GM21717 (cell line): ENCODE measurements around the gene TTC29.
A peak's percentile ranks its signal among the peaks of the same experiment; 100 is the strongest.

Source experiments
- ATAC-seq: cut with Tn5 transposase; IDR thresholded peaks from one replicate; pipeline ENCODE4 v1.9.1; 2021; ENCODE audit warnings: mild to moderate bottlenecking, moderate library complexity; ENCODE audit not compliant: unreplicated experiment

Gene TTC29, protein sequence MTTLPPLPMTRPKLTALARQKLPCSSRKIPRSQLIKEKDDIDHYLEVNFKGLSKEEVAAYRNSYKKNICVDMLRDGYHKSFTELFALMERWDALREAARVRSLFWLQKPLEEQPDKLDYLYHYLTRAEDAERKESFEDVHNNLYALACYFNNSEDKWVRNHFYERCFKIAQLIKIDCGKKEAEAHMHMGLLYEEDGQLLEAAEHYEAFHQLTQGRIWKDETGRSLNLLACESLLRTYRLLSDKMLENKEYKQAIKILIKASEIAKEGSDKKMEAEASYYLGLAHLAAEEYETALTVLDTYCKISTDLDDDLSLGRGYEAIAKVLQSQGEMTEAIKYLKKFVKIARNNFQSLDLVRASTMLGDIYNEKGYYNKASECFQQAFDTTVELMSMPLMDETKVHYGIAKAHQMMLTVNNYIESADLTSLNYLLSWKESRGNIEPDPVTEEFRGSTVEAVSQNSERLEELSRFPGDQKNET

DNA sequence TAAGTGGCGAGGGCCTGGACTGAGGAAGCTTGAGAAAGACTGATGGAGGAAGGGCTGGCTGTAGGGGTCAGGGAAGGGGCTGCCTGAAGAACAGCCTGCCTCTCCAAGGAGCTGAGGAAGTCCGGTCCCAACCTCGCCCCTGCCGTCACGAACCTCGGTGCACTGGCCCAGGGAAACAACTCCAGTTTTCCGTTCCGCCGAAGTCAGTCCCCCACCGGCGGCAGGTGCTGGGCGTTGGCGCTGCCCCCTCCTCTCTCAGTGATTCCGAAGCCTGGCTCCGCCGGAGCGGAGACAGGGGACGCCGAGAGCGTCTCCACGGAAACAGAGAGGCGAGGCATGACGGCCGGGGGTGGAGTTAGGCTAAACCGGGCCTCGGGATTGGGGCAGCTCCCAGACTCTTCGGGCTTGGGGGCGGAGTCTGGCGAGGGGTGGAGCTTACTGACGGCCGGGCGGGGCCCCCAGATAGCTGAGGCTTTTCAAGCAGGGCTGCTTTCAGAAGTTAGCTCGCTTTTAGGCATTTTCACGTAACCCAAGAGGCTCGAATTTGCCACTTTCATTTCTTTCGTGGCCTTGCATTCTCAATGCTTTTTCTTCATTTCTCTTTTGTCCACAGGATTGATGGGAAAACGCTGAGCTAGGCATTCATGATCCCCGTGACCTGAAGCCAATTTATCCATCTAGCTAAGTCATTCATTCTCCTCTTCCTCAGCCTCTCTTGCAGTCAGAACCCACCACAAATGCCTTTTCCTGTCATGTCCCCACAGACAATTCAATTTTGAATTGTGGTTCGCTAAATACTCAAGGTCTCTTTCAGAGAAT lies at the start of gene TTC29:
TSS of gene TTC29 (minus strand) at position 309 of the 819 bp plus-strand sequence. CDS start 5,969 bp downstream, outside the sequence.
- peak; percentile 100 for ATAC-seq

DNA sequence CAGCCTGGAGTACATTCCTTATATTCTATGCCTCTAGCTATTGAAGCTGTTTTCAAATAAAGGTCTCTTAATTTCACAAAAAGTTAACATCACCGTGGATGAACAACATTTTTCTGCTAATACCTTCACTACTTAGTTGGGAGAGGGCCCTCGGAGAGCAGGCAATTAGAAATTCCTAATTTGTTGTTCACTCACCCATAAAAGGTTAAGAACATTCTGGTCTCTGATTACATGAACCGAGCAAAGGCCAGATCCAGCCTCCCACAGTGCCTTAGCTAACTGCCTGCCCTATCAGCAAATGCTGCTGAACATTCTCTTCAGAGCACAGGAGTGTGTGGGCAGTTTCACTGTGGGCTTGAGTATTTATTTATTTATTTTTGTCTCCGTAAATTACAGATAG lies 36.0 kb upstream of the TTC29 start:
- no peak for ATAC-seq

- ATAC-seq: no peak
Measured at GRCh38 chr4:146978641-146979040, 33.0 kb upstream of the TTC29 start.

GRCh38 chr4:146976145-146976544 lies 30.5 kb upstream of the TTC29 start:
- no peak for ATAC-seq

DNA sequence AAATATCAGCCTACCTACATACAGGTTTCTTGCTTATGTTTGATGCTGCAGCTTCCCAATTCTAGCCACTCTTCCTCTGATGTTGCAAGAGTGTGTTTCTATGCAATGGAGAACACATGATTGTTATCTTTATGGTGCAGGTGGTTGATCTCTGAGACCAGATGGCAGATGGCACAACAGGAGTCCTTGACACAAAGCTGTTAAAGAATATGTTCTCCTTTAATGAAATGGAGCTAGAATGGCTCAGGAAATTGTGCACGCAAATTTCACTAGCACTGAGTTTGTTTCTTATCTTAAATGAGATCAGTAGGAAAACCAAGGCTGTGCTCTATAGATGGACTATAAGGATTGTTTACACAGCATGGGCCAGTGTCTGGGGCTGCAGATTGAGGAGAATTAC lies 29.9 kb upstream of the TTC29 start:
- no peak for ATAC-seq

GRCh38 chr4:146975036-146975435 lies 29.4 kb upstream of the TTC29 start:
- ATAC-seq: no peak

GRCh38 chr4:146972036-146972435 lies 26.4 kb upstream of the TTC29 start:
- no peak for ATAC-seq

- no peak for ATAC-seq
Measured at GRCh38 chr4:146969126-146969525, 23.5 kb upstream of the TTC29 start.

DNA sequence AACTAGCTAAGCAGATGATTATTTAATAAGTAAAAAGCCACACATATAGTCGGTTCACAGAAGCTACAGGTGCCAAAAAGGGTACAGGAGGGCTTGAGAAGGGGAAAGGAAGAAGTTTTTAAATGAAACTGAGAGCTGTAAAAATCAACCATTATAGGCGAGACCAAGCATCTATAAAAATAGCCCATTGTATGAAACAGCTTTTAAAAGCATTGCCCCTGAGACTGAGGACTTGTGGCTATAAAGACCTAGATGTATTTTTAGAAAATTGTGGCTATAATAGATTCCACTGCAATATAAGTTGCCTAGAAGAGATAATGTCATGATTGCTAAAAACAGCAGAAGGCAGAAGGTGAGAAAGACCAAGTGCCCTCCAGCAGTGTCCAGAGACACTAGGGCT lies 15.0 kb upstream of the TTC29 start:
- no peak for ATAC-seq

DNA sequence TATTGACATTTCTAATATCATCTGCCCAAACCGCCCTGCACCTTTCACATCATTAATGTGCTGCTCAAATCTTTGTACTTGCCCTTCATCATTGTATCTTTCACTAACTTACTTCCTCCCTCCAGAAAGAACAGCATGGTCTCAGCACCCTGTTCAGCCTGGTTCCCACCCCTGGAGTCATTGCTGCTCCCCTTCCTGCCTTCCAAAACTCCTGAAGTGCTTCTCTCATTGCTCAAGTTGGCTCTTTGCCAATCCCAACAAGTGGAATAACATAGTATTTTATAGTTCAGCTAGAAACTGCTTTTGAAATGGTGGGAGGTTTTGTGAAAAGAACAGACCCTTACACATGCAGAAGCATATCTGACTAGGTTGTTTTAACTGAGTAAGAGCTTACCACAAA lies 14.0 kb upstream of the TTC29 start:
- ATAC-seq: no peak

GRCh38 chr4:146957237-146957636 lies 11.6 kb upstream of the TTC29 start:
- no peak for ATAC-seq

DNA sequence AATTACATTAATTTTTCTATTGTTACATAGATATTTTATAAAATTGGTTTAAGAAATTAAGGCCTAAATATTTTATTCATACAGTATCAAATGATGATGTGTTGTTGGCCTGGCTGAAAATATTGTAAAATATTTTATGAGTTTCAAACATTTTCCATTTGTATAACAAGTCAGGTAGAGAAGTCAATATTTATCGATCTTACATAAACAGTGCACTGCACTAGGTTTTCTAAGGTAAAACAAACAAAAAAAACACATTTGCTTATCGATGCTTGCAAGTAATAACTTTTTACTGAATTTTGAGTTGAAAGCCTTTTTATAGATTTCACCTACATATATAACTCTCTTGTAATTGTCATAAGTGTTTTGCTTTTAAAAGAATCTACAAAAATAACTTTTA lies 7.2 kb upstream of the TTC29 start:
- ATAC-seq: no peak

DNA sequence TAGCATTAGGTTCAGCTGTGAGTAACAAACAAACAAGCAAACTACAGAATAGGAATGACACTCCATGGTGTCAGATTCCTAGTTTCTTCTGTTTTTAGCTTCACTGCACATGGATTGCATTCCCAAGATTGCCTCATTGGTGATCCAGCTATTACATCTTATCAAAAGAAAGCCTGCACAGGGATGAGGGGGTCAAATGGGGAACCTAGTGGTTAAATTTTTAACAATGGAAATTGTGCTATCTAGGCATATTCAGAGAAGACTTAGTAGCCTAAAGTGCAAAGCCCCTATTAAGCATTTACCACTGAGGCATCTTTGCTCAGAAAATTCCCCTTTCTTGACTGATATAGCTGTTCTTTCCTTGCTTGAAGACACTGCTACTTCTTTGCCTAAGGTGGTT lies 3.9 kb upstream of the TTC29 start:
- ATAC-seq: no peak

GRCh38 chr4:146943691-146944375 lies 1.8 kb downstream of the TTC29 start:
- ATAC-seq: no peak

- no peak for ATAC-seq
Measured at GRCh38 chr4:146932116-146932515, 13.5 kb downstream of the TTC29 start.

DNA sequence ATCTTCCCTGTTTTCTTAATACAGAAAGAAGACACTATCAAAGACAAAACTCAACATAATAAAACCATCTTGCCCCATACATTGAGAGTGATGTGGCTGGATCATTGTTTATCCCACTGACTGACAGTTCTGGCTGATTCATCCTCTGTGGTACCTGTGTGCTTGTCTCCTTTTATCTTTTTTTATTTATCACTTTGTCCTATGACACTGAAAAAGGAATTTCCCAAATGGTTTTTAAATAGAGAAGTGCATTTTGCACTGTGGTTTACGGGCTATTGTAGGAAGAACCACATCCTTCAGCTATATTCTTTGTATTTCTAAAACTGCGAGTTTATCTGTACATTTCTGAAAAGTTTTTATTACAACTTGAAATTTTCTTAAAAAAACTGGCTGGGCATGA lies 15.0 kb downstream of the TTC29 start:
- ATAC-seq: no peak

GRCh38 chr4:146927695-146928094 lies 18.0 kb downstream of the TTC29 start:
- no peak for ATAC-seq

GRCh38 chr4:146916479-146917076 lies 29.1 kb downstream of the TTC29 start:
- no peak for ATAC-seq

DNA sequence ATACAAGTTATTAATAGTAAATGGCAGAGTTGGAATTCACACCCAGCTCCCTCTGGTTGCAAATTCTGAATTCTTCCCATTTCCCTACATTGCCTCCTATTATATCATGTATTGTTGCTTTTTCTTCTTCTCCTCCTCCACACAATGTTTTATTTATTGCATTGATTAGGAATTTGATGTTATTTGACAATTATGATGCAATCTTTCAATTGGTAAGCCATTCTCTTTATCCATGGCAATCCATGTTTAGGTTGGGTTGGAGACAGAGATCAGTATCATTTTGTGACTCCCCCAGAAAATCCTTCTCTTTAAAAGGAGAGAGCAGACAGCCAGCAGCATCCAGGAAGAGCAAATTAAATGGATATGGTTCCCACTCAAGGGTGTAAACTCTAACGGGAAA lies 30.5 kb downstream of the TTC29 start:
- ATAC-seq: no peak

DNA sequence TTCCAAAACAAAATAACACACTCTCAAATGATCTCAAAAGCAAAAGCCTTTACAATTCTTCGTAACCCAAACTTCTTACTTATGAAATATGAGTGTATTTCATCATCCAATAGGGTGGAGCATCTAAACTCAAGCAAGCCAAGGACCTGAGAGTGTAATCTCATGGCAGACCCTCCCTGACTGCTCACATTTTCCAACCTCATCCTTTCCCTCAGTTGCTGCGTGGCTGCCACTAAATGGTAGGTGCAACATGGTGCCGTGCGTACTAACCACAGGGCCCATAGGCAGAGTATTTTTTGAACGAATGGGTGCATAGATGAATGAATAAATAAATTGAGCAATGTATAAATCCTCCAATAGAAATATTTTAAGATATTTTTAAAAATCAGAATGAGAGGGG lies 45.4 kb downstream of the TTC29 start:
- no peak for ATAC-seq

DNA sequence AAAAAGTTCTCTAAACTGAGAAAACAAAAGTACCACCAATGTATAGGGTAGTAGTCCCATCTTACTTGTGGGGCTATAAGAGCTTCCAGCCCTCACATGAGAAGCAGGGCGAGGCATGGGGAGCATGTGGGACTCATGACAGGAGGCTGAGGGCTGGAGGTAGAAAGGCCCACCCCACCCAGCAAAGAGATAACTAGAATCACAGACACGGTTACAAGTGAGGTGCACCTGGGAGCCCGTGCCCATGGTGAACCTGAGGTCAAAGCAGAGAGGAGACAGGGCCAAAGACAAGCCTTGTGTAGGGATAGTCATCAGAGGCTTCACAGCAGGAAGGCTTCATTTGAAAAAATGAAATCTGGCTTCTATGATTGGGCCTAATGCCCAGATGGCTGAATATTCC lies 55.4 kb downstream of the TTC29 start:
- ATAC-seq: no peak
